CD4-positive, alpha-beta T cell treated with Interleukin-6 at 100 ng/mL for 8 hours (primary cell): ENCODE data around the gene OCA2.
"Not testable (repeated sequence)": the region's sequence is repeated elsewhere in the genome, so short reads cannot be mapped to it uniquely, and the experiment has no call there.

ENCODE experiments used
- DNase-seq: peaks from one replicate; pipeline ENCODE4 v3.0.0-alpha.2; 2020; ENCODE audit warnings: mixed read lengths, low spot score

The OCA2 gene

GRCh38 chr15:28098766-28099554 is at the start of gene OCA2:
OCA2 (minus strand) TSS chr15:28099315; CDS start chr15:28081874, 17,441 bp downstream.
- peak; percentile 17 for DNase-seq

- no peak for DNase-seq
Measured at GRCh38 chr15:28147801-28148200, 48.7 kb upstream of the OCA2 start.

GRCh38 chr15:28145419-28145818 is 46.3 kb upstream of the OCA2 start:
- DNase-seq, result not testable (repeated sequence)

GRCh38 chr15:28140062-28140461 is 40.9 kb upstream of the OCA2 start:
- DNase-seq, result no peak

- not testable (repeated sequence) for DNase-seq
Measured at GRCh38 chr15:28137408-28138039, 38.4 kb upstream of the OCA2 start.

DNA sequence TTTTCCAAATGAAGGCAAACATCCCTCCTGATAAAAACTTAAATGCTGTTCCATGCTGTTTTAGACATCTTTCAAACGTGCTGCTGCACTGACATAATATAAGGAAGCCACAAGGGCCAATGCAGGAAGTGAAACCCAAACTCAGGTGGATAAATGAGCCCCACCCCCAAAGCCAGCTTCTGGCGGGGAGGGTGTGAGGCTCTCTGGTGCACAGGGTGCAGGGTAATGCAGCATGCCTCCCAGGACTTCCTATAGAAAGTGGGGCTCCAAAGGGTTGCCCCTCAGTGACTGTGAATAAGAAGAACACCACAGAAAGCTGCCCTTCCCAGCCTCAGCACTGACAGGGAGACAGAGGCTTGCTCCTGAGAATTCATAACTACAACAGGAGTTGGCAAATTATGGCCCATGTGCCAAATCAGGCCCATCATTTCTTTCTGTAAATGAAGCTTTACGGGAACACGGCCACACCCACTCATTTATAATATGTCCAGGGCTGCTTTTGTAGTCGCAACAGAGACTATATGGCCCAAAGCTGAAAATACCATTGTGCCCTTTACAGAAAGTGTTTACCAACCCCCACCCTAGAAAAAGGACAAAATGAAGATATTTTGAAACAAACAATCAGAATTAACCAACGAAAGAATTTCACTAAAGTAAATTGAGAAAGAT is 37.3 kb upstream of the OCA2 start:
- DNase-seq, result peak; percentile 18

DNA sequence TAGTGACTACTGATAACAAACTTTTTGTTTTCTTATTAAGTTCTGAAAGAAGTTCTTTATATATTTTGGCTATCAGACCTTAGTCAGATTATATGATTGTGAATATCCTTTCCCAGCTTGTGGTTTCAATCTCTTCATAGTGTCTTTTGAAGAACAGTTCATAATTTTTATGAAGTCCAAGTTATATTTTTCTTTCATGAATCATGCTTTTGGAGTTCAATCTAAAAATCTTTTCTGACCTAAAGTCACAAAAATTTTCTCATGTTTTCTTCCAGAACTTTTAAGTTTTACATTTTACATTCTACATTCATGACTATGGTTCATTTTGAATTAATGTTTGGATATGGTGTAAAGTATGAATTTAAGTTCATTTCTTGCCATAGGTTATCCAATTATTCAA is 34.2 kb upstream of the OCA2 start:
- DNase-seq, result no peak

GRCh38 chr15:28132524-28133275 is 33.6 kb upstream of the OCA2 start:
- DNase-seq, result no peak

DNA sequence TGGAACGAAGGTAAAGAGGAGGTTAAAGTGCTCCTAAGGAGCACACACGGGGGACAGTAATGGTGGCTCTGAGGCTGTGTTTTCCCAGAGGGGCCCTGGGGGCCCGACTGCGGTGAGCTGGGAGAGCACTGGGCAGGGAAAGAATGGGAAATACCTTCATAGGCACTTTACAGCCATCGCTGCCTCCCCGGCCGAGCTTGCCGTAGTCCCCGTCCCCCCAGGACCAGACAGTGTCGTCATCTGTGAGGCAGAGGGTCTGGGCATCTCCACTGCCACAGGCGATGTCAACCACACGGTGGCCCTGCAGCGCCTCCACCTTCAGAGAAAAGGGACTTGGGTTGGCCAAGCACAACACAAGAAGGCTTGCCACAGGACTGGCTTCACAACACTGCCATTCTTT is 32.8 kb upstream of the OCA2 start:
- DNase-seq, result no peak

- DNase-seq, result no peak
Measured at GRCh38 chr15:28131400-28131799, 32.3 kb upstream of the OCA2 start.

DNA sequence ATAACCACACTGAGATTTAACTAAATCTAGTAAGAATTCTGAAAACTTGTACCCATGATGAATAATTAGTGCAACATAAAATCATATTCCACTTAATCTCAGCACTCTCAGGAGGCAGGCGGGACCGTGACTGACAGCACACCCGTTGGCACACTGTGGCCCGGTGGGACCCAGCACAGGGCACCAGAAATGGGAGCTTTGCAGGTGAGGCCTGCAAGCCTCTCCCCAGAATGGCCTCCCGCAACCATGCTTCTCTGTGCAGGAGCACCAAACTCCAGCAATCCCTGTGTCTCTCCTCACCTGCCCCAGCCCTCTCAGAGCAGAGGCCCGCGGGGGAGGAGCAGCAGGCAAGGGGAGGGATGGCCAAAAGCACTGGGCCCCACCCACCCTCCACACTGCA is 31.5 kb upstream of the OCA2 start:
- DNase-seq, result no peak

DNA sequence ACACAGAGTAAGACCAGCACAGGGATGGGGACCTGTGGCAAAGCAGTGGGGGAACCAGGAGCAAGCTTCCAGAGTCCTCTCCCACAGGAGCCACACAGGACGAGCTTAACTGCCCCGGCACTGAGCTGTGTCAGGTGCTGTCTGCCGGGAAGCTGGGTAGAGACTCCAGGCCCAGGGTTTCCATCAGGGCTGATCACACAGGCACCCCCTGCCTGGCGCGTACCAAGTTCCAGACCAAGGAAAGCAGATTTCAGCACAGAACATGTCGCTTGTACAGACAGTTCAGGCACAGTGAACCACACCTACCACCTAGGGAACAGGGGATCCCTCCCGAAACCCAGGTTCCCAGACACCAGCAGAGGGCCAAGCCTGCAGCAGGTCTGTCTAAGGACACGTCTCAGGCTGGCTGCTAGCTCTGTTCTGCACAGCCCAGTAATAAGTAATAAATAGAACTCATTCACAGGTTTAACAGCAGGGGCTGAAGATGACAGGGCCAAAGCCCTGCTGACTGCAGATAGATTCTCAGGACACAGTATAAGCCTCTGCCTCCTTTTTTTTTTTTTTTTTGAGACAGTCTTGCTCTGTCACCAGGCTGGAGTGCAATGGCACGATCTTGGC is 30.2 kb upstream of the OCA2 start:
- DNase-seq, result no peak

- no peak for DNase-seq
Measured at GRCh38 chr15:28128031-28128430, 28.9 kb upstream of the OCA2 start.

DNA sequence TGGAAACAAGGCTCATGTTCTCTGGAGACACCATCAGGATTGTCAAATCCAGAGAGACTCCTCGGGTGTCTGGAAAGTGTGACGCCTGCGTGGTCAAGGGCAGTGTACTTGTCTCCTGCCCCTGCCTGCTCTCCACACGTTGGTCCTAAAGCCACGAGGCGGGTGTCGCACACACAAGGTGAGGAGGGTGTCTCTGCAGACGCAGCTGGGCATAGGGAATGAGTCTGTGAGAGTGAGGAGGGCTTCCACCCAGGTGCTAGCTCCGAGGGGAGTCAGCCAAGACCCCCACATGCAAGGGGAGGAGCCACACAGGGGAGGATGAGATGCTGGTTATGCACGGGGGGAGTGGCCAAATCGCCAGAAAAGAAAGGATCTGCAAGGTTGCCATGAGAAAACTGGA is 27.9 kb upstream of the OCA2 start:
- DNase-seq, result no peak

DNA sequence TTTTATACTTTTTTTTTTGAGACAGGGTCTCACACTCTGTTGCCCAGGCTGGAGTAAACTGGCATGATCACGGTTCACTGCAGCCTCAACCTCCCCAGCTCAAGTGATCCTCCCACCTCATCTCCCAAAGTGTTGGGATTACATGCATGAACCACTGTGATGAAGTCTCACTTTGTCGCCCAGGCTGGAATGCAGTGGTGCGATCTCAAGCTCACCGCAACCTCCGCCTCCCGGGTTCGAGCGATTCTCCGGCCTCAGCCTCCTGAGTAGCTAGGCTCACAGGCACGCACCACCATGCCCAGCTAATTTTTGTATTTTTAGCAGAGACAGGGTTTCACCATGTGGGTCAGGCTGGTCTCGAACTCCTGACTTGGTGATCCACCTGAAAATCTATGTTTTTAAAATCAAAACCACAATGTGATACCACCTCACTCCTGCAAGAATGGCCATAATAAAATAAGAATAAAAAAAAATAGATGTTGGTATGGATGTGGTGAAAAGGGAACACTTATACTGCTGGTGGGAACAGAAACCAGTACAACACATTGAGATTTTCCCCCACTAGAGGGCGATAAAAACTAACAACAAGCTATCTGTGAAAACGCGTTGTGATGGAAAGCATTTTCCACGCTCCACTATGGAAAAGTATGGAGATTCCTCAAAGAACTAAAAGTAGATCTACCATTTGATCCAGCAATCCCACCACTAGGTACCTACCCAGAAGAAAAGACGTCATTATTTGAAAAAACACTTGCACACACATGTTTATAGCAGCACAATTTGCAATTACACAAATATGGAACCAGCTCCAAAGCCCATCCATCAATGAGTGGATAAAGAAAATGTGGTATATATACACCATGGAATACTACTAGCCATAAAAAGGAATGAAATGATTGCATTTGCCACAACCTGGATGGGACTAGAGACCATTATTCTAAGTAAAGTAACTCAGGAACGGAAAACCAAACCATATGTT is 26.8 kb upstream of the OCA2 start:
- peak; percentile 34 for DNase-seq

- no peak for DNase-seq
Measured at GRCh38 chr15:28124841-28125240, 25.7 kb upstream of the OCA2 start.

DNA sequence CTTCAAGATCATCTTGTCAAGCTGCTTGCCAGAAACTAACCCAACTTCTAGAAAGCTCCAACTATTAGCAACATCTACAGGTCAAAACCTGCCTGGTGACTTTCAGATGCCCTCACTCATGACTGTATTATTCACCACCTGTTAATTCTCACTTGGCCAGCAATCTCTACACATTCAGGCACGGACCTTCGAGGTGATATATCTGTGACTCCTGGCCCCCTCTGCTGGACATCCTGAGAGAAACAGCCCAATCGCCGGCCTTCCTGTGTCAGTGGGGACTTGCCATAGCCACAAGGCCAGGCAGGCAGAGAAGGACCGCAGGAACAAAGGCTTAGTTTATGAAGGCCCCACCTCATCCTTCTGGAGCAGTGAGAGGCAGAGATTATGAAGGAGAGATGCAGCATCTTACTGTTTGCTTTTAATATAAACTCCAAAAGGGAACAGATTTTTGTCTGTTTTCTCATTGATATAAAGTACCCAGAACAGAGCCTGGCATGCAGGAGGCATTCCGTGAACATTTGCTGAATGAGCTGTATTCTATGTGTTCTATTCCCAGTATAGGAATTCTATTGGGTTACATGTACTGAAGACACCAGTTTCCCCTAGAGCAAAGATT is 24.4 kb upstream of the OCA2 start:
- DNase-seq, result peak; percentile 28

DNA sequence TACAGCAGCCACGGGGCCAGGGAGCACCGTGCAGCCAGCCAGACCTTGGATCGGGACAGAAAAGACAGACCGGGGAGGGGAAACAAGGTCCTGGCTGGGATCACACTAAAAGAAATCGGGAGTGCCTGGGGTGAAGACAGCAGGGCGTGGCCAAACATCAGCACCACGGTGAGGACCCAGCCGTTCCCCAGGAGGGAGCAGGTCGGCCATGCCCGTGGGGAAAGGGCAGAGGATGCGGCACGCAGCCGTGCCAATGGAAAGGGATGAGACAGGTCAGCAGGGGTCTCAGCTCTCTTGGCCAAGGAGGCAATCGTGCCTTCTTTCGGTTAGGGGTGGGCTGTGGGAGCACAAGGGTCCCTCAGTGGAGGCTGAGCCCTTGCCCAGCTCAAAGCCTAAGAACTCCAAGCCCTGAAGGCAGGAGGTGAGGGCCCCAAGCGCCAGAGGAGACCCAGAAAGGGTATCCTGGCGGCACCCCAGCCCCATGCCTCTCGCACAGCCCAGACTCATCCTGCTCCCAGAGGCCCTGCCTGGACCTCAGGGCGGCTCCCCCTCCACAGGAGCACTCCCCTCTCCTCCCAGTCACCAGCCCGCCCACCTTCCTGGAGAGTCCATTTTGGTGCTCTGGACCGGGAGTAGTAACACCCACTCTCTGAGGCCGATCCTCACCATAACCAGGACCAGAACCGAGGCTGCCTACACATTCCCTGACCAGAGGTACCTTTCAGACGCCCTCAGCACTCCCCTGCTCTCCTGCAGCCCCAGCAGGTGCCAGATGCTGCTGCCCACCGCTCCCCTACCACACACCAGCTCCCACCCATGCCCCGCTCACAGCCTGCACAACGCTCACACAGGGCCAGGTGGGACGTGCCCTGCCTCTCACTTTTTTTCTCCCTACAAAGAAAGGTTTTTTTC is 23.2 kb upstream of the OCA2 start:
- DNase-seq, result no peak

GRCh38 chr15:28121577-28121976 is 22.5 kb upstream of the OCA2 start:
- not testable (repeated sequence) for DNase-seq
